ENCODE data around the gene ZNF532.

DNA sequence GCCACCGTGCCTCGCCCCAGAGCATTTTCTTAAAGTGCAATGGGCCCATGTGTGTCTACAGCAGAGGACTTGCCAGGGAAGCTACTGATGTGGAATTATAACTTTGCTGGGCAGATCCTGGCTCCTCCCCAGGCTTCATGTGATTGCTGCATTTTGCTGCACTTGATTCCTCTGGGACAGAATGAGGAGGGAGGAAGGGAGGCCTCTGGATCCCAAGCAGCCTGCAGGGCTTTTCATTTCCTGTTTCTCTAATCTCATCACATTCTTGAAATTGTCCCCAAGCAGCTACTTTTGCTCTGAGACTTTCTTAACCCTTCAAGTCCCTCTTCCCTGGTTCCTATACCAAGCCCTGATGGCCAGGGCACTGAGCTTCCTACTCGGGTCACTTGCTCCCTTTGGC lies 140.6 kb downstream of the ZNF532 start:
- TF ChIP-seq POLR2A (IDR thresholded peaks at IDR 0.05; ENCODE audit: low read depth, low read length) (no peak), CTCF (IDR thresholded peaks at IDR 0.05; ENCODE audit: extremely low read depth in 1 of 2, insufficient read depth in 1 of 2, low read depth in 1 of 2, low read length in 2 of 2) (no peak)
